Bronchial epithelial cell (primary cell): ENCODE results near the gene OR52E4. TPM values are rescaled to one million over a fixed set of nuclear protein-coding genes. Genes with fewer than 3 reads are reported as not detected.

Source experiments
- DNase-seq: peaks from one replicate; pipeline ENCODE4 v3.0.0-alpha.2; 2010; ENCODE audit warnings: low read depth
- FAIRE-seq: peaks from 2 replicates; lab custom pipeline; 2011; peaks lifted over from hg19 to GRCh38; lab: Jason Lieb, UNC
- H3K27me3 ChIP-seq: 2 replicates; pipeline ENCODE4 v1.5.1; 2011; ENCODE audit warnings: low read length; ENCODE audit not compliant: control insufficient read depth, insufficient read depth
- H3K36me3 ChIP-seq: 2 replicates; pipeline ENCODE4 v1.5.1; 2011; ENCODE audit warnings: low read length; ENCODE audit not compliant: control insufficient read depth, insufficient read depth
- H3K4me3 ChIP-seq: 2 replicates; pipeline ENCODE4 v1.5.1; 2011; ENCODE audit warnings: mild to moderate bottlenecking, low read depth, low read length, control low read depth
- CTCF ChIP-seq: IDR thresholded peaks from 2 replicates; pipeline ENCODE4 v1.5.1; 2011; ENCODE audit warnings: mild to moderate bottlenecking, moderate library complexity, low read length, control low read depth, inconsistent platforms; ENCODE audit not compliant: insufficient read depth, severe bottlenecking
- total RNA-seq: library from RNA; depleted of rRNA; stranded (reverse); fragments of >200 nt; gene quantifications from 2 replicates; pipeline ENCODE4 v1.2.1, GENCODE V29; 2014

OR52E4 gene
- total RNA-seq, 1 donor from 2014 or later = not detected

GRCh38 chr11:5847711-5848110, 32.7 kb upstream of the OR52E4 start:
- FAIRE-seq = no peak
- H3K27me3 ChIP-seq = no peaks in the 10 kb centered on the region
- DNase-seq = no peak
- no peak for TF ChIP-seq CTCF
- H3K4me3 ChIP-seq = no peak overlapping the region
- H3K36me3 ChIP-seq = no peaks in the 10 kb centered on the region

- Histone ChIP-seq H3K27me3 (no peaks in the 10 kb centered on the region), H3K4me3 (no peak overlapping the region), H3K36me3 (no peaks in the 10 kb centered on the region)
- DNase-seq = no peak
- no peak for FAIRE-seq
- no peak for TF ChIP-seq CTCF
Observed at GRCh38 chr11:5851002-5851401, 29.4 kb upstream of the OR52E4 start.

- no peaks in the 10 kb centered on the region for H3K27me3 ChIP-seq
- H3K4me3 ChIP-seq = no peak within 1 kb of the TSS
- no peak for TF ChIP-seq CTCF
- no peaks in the 10 kb centered on the region for H3K36me3 ChIP-seq
- DNase-seq (no peak), FAIRE-seq (no peak)
Observed at GRCh38 chr11:5857590-5857989, 22.8 kb upstream of the OR52E4 start, which contains the start of gene OR52E8. Gene OR52E8, minus strand, starts transcription at chr11:5857690. Its CDS starts 0 bp downstream, at chr11:5857690.

- no peak for TF ChIP-seq CTCF
- H3K27me3 ChIP-seq = no peaks in the 10 kb centered on the region
- no peak overlapping the region for H3K4me3 ChIP-seq
- H3K36me3 ChIP-seq = no peaks in the 10 kb centered on the region
- peak; percentile 45 for DNase-seq
- no peak for FAIRE-seq
Observed at GRCh38 chr11:5865826-5866225, 14.6 kb upstream of the OR52E4 start.

GRCh38 chr11:5878564-5878963, 1.9 kb upstream of the OR52E4 start:
- no peak for FAIRE-seq
- no peaks in the 10 kb centered on the region for H3K36me3 ChIP-seq
- no peak overlapping the region for H3K4me3 ChIP-seq
- H3K27me3 ChIP-seq = no peaks in the 10 kb centered on the region
- TF ChIP-seq CTCF = no peak
- no peak for DNase-seq

- FAIRE-seq = no peak
- Histone ChIP-seq H3K36me3 (no peaks in the 10 kb centered on the region), H3K4me3 (no peak overlapping the region), H3K27me3 (no peaks in the 10 kb centered on the region)
- TF ChIP-seq CTCF = no peak
- DNase-seq = no peak
Observed at GRCh38 chr11:5881756-5882155, 1.3 kb downstream of the OR52E4 start.
